MM.1S (cell line): ENCODE data around the gene PCCA.
"Not testable (repeated sequence)": the region's sequence is repeated elsewhere in the genome, so short reads cannot be mapped to it uniquely, and the experiment has no call there.

Experiments used
- DNase-seq: peaks from one replicate; pipeline ENCODE4 v3.0.0-alpha.2; 2015
- H2AFZ ChIP-seq: fragments of 300-600 bp; sonication (generic); 2 replicates; pipeline ENCODE4 v1.6.0; 2016; ENCODE audit warnings: antibody characterized with exemption, low read length
- H3F3A ChIP-seq: fragments of 300-600 bp; sonication (generic); 2 replicates; pipeline ENCODE4 v1.6.1; 2016; ENCODE audit warnings: mild to moderate bottlenecking, antibody characterized with exemption, low read length, moderate library complexity, mixed read lengths; ENCODE audit not compliant: insufficient read depth
- H3K27ac ChIP-seq: fragments of 300-600 bp; sonication (generic); 2 replicates; pipeline ENCODE4 v1.5.1; 2016; ENCODE audit warnings: mild to moderate bottlenecking, low read length
- H3K27me3 ChIP-seq: fragments of 300-600 bp; sonication (generic); replicated peaks from 2 replicates; pipeline ENCODE4 v1.6.0; 2016; ENCODE audit warnings: low read length; ENCODE audit not compliant: insufficient read depth
- H3K36me3 ChIP-seq: fragments of 300-600 bp; sonication (generic); replicated peaks from 2 replicates; pipeline ENCODE4 v1.6.1; 2016; ENCODE audit warnings: mild to moderate bottlenecking, low read length, mixed read lengths; ENCODE audit not compliant: insufficient read depth
- H3K4me1 ChIP-seq: fragments of 300-600 bp; sonication (generic); 2 replicates; pipeline ENCODE4 v1.6.1; 2016; ENCODE audit warnings: low read length, mixed read lengths
- H3K4me2 ChIP-seq: fragments of 300-600 bp; sonication (generic); 2 replicates; pipeline ENCODE4 v1.6.0; 2016; ENCODE audit warnings: low read depth, low read length
- H3K4me3 ChIP-seq: fragments of 300-600 bp; sonication (generic); 2 replicates; pipeline ENCODE4 v1.5.1; 2016; ENCODE audit warnings: low read length, mixed read lengths
- H3K79me2 ChIP-seq: fragments of 300-600 bp; sonication (generic); 2 replicates; pipeline ENCODE4 v1.6.1; 2016; ENCODE audit warnings: mixed run types, low read length, mixed read lengths
- H3K9ac ChIP-seq: fragments of 300-600 bp; sonication (generic); 2 replicates; pipeline ENCODE4 v1.6.1; 2016; ENCODE audit warnings: low read length, mixed read lengths
- H3K9me2 ChIP-seq: fragments of 300-600 bp; sonication (generic); replicated peaks from 2 replicates; pipeline ENCODE4 v1.6.1; 2016; ENCODE audit warnings: mild to moderate bottlenecking, low read length, mixed read lengths; ENCODE audit not compliant: insufficient read depth
- H3K9me3 ChIP-seq: fragments of 300-600 bp; sonication (generic); replicated peaks from 2 replicates; pipeline ENCODE4 v1.6.1; 2016; ENCODE audit warnings: mild to moderate bottlenecking, low read length, mixed read lengths; ENCODE audit not compliant: insufficient read depth
- H4K20me1 ChIP-seq: fragments of 300-600 bp; sonication (generic); 2 replicates; pipeline ENCODE4 v1.6.1; 2016; ENCODE audit warnings: mild to moderate bottlenecking, low read length, moderate library complexity, mixed read lengths; ENCODE audit not compliant: insufficient read depth
- CTCF ChIP-seq: fragments of 300-600 bp; sonication (generic); IDR thresholded peaks from 2 replicates; pipeline ENCODE4 v1.5.1; 2016; ENCODE audit warnings: antibody characterized with exemption, low read length, mixed read lengths
- EZH2 ChIP-seq: fragments of 300-600 bp; sonication (generic); optimal IDR thresholded peaks from 2 replicates; pipeline ENCODE3; 2017; ENCODE audit warnings: low read depth, mild to moderate bottlenecking, antibody characterized with exemption, low read length, mixed read lengths
- EZH2phosphoT487 ChIP-seq: fragments of 300-600 bp; sonication (generic); IDR thresholded peaks from 2 replicates; pipeline ENCODE4 v1.6.1; 2018; ENCODE audit warnings: antibody characterized with exemption, low read length

Gene PCCA

GRCh38 chr13:100139817-100140216 lies 50.9 kb downstream of the PCCA start:
- Histone ChIP-seq H3F3A (no peaks in the 10 kb centered on the region), H3K4me2 (no peak overlapping the region), H3K79me2 (no peaks in the 10 kb centered on the region), H3K9me2 (no peaks in the 10 kb centered on the region), H3K36me3 (no peaks in the 10 kb centered on the region), H3K27me3 (no peaks in the 10 kb centered on the region), H3K4me3 (no peak overlapping the region), H3K9me3 (no peaks in the 10 kb centered on the region), H3K9ac (no peak overlapping the region), H2AFZ (no peak overlapping the region), H3K4me1 (no peaks in the 10 kb centered on the region), H3K27ac (no peak overlapping the region), H4K20me1 (no peaks in the 10 kb centered on the region)
- TF ChIP-seq EZH2, result no peak
- no peak for DNase-seq

GRCh38 chr13:100140441-100140840 lies 51.5 kb downstream of the PCCA start:
- Histone ChIP-seq H4K20me1 (no peaks in the 10 kb centered on the region), H3K27me3 (no peaks in the 10 kb centered on the region), H3K9ac (no peak overlapping the region), H3K79me2 (no peaks in the 10 kb centered on the region), H3K9me2 (no peaks in the 10 kb centered on the region), H3K9me3 (no peaks in the 10 kb centered on the region), H3K4me2 (no peak overlapping the region), H3F3A (no peaks in the 10 kb centered on the region), H3K4me1 (no peaks in the 10 kb centered on the region), H2AFZ (no peak overlapping the region), H3K4me3 (no peak overlapping the region), H3K27ac (no peak overlapping the region), H3K36me3 (no peaks in the 10 kb centered on the region)
- no peak for DNase-seq
- no peak for TF ChIP-seq CTCF
- no peak for TF ChIP-seq EZH2phosphoT487
- no peak for TF ChIP-seq EZH2

- H3K4me3 ChIP-seq, H3K4me1 ChIP-seq, H4K20me1 ChIP-seq, H3K9me3 ChIP-seq, DNase-seq, H3K27me3 ChIP-seq, H3K9me2 ChIP-seq, H3K36me3 ChIP-seq, H3F3A ChIP-seq, H3K79me2 ChIP-seq, H3K9ac ChIP-seq, H3K4me2 ChIP-seq, H2AFZ ChIP-seq, H3K27ac ChIP-seq: not testable (repeated sequence)
These were observed 52.6 kb downstream of the PCCA start for GRCh38 chr13:100141461-100141961.

GRCh38 chr13:100146534-100146933 lies 57.6 kb downstream of the PCCA start:
- Histone ChIP-seq H3K79me2 (no peaks in the 10 kb centered on the region), H3K4me1 (no peaks in the 10 kb centered on the region), H3F3A (no peaks in the 10 kb centered on the region), H3K36me3 (no peaks in the 10 kb centered on the region), H3K9me2 (no peaks in the 10 kb centered on the region), H4K20me1 (no peaks in the 10 kb centered on the region), H3K27ac (no peak overlapping the region), H2AFZ (no peak overlapping the region), H3K27me3 (no peaks in the 10 kb centered on the region), H3K9ac (no peak overlapping the region), H3K4me3 (no peak overlapping the region), H3K4me2 (no peak overlapping the region), H3K9me3 (no peaks in the 10 kb centered on the region)
- no peak for TF ChIP-seq CTCF
- TF ChIP-seq EZH2phosphoT487, result no peak
- no peak for TF ChIP-seq EZH2
- DNase-seq, result no peak
